GM23338 (cell line): ENCODE measurements around the gene COX10. TPM values are rescaled to one million over a fixed set of nuclear protein-coding genes. Genes with fewer than 3 reads are reported as not detected.
A peak's percentile ranks its signal among the peaks of the same experiment; 100 is the strongest.
"Not testable (repeated sequence)": the region's sequence is repeated elsewhere in the genome, so short reads cannot be mapped to it uniquely, and the experiment has no call there.

ENCODE experiments used
- ATAC-seq: fragments of 200-7000 bp; cut with Tn5 transposase; 3 replicates; pipeline ENCODE4 v1.9.1; 2020
- DNase-seq: peaks from one replicate; pipeline ENCODE4 v3.0.0-alpha.2; 2015; ENCODE audit warnings: low spot score
- H2AFZ ChIP-seq: fragments of 200-600 bp; sonication (generic); 2 replicates; pipeline ENCODE4 v1.8.0; 2016; ENCODE audit warnings: antibody characterized with exemption, mild to moderate bottlenecking, moderate library complexity
- H3F3A ChIP-seq: fragments of 200-600 bp; sonication (generic); replicated peaks from 2 replicates; pipeline ENCODE4 v1.8.0; 2017; ENCODE audit warnings: antibody characterized with exemption, mixed run types, low read depth
- H3K27ac ChIP-seq: fragments of 200-600 bp; sonication (generic); 2 replicates; pipeline ENCODE4 v1.6.1; 2016; ENCODE audit warnings: low read depth
- H3K27me3 ChIP-seq: fragments of 200-600 bp; sonication (generic); 2 replicates; pipeline ENCODE4 v1.8.0; 2016; ENCODE audit warnings: mild to moderate bottlenecking, mixed run types, moderate library complexity; ENCODE audit not compliant: insufficient read depth
- H3K36me3 ChIP-seq: fragments of 200-600 bp; sonication (generic); 2 replicates; pipeline ENCODE4 v1.8.0; 2016; ENCODE audit warnings: mild to moderate bottlenecking; ENCODE audit not compliant: insufficient read depth
- H3K4me1 ChIP-seq: fragments of 200-600 bp; sonication (generic); 2 replicates; pipeline ENCODE4 v1.8.0; 2016; ENCODE audit warnings: mild to moderate bottlenecking, moderate library complexity; ENCODE audit not compliant: insufficient read depth
- H3K4me2 ChIP-seq: fragments of 200-600 bp; sonication (generic); 2 replicates; pipeline ENCODE4 v1.7.1; 2017; ENCODE audit warnings: mixed run types
- H3K4me3 ChIP-seq: fragments of 200-600 bp; sonication (generic); 2 replicates; pipeline ENCODE4 v1.6.1; 2016; ENCODE audit warnings: mixed run types
- H3K79me2 ChIP-seq: fragments of 200-600 bp; sonication (generic); replicated peaks from 2 replicates; pipeline ENCODE4 v1.8.0; 2017; ENCODE audit warnings: mild to moderate bottlenecking; ENCODE audit not compliant: insufficient read depth
- H3K9me2 ChIP-seq: fragments of 200-600 bp; sonication (generic); 2 replicates; pipeline ENCODE4 v1.8.0; 2017; ENCODE audit not compliant: insufficient read depth
- H4K20me1 ChIP-seq: fragments of 200-600 bp; sonication (generic); replicated peaks from 2 replicates; pipeline ENCODE4 v1.8.0; 2017; ENCODE audit warnings: mild to moderate bottlenecking; ENCODE audit not compliant: insufficient read depth
- H3K27ac Mint-ChIP-seq: 2 replicates; pipeline ENCODE4 v1.8.0; 2020; ENCODE audit warnings: inconsistent platforms, mild to moderate bottlenecking, moderate library complexity, mixed read lengths
- H3K27me3 Mint-ChIP-seq: 3 replicates; pipeline ENCODE4 v1.8.0; 2022; ENCODE audit warnings: low read depth, mild to moderate bottlenecking, moderate library complexity, mixed read lengths, inconsistent platforms; ENCODE audit not compliant: insufficient read depth, poor library complexity
- H3K36me3 Mint-ChIP-seq: 3 replicates; pipeline ENCODE4 v1.8.0; 2021; ENCODE audit warnings: low read depth, mild to moderate bottlenecking, inconsistent platforms, moderate library complexity, mixed read lengths
- H3K4me1 Mint-ChIP-seq: 3 replicates; pipeline ENCODE4 v1.8.0; 2020; ENCODE audit warnings: mild to moderate bottlenecking, inconsistent platforms, mixed read lengths
- H3K4me3 Mint-ChIP-seq: 3 replicates; pipeline ENCODE4 v1.8.0; 2021; ENCODE audit warnings: moderate library complexity, mild to moderate bottlenecking, inconsistent platforms, mixed read lengths
- H3K9me3 Mint-ChIP-seq: 3 replicates; pipeline ENCODE4 v1.8.0; 2020; ENCODE audit warnings: moderate library complexity, mild to moderate bottlenecking, inconsistent platforms, mixed read lengths
- CREB1 ChIP-seq: fragments of 250-450 bp; sonication (Bioruptor Pico); IDR thresholded peaks from 2 replicates; pipeline ENCODE4 v1.5.0; 2020; ENCODE audit warnings: low read depth, mild to moderate bottlenecking, moderate library complexity
- EZH2phosphoT487 ChIP-seq: fragments of 200-600 bp; sonication (generic); IDR thresholded peaks from one replicate; pipeline ENCODE4 v1.8.1; 2018; ENCODE audit warnings: antibody characterized with exemption; ENCODE audit not compliant: unreplicated experiment
- POLR2AphosphoS5 ChIP-seq: IDR thresholded peaks from 2 replicates; pipeline ENCODE4 v1.6.1; 2016; ENCODE audit warnings: antibody characterized with exemption, low read depth
- ZNF331 ChIP-seq: fragments of 250-450 bp; sonication (Bioruptor Pico); IDR thresholded peaks from 2 replicates; pipeline ENCODE4 v1.5.0; 2020; ENCODE audit warnings: low read depth, mild to moderate bottlenecking, moderate library complexity
- long read RNA-seq: library from polyadenylated mRNA; unstranded; transcript quantifications from one replicate; pipeline ENCODE4 v2.0.0, GENCODE V29; 2020; ENCODE audit not compliant: unreplicated experiment
- polyA plus RNA-seq: library from polyadenylated mRNA; unstranded; fragments of >200 nt; fragmentation: Nextera tagmentation; extraction: Ambion mirVana; gene quantifications from 2 replicates; pipeline ENCODE4 v1.2.1, GENCODE V29; 2016
- total RNA-seq: library from RNA; depleted of rRNA; stranded (reverse); fragments of >200 nt; shearing (Covaris generic); gene quantifications from 2 replicates; pipeline ENCODE4 v1.2.3, GENCODE V29; 2014; rRNA removed
- TF ChIP-seq, protein P1 (sequence below): IDR thresholded peaks from one replicate; pipeline ENCODE4 v1.6.1; 2018; ENCODE audit warnings: antibody characterized with exemption; ENCODE audit not compliant: unreplicated experiment
- TF ChIP-seq, protein P2 (sequence below): IDR thresholded peaks from 2 replicates; pipeline ENCODE4 v1.6.1; 2016; ENCODE audit warnings: antibody characterized with exemption

COX10 gene
- total RNA-seq (29.9 and 46.6 TPM in 2 replicates), polyA plus RNA-seq (23.2 and 25.7 TPM in 2 replicates)
- long read RNA-seq, partial matches to known transcripts, result 1 of 10 reads
- long read RNA-seq, other reads (novel, unspliced or antisense), result 6 of 10 reads

DNA sequence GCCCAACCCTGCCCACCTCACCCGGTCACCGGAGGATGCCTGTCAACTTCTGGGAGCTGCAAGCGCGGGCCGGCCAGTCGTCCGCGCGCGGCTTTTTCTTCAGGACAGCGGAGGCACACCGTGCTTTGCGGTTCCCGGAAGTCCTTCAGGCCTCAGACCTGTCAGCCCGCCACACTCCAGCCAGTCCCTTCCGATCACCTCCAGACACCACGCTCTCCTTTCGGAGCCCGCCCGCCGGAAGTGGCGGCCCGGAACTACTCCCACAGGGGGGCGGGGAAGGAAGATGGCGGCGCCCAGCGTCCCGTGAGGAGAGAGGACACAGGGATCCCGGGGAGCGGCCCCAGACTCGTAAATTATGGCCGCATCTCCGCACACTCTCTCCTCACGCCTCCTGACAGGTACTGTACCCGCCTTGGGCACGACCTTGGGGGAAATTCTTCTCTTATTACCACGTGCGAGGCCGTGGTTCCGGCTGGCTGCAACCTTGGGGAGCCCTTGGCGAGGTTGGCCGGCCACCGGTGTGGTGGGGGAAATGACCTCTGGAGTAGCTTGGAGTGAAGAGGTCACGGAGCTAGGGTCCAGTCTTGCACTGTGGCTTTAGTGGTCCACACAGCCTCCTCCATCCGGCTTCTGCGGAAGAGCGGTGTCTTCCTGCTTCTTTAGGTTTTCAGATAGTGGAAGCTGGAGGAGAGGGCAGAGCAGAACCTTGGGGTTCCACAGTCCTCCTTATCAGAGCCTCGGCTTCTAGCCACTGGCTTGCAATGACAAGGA is at the start of gene COX10:
Gene COX10, plus strand, starts transcription at position 254 of the 771 bp plus-strand sequence. Its CDS starts 102 bp downstream, at position 356.
- peak within 1 kb of the TSS; percentile 100 for H3K4me3 ChIP-seq
- H3K27me3 Mint-ChIP-seq, result peaks cover 5% of the 10 kb centered on the region
- H3K9me3 Mint-ChIP-seq, result peaks cover 11% of the 10 kb centered on the region
- peaks cover 9% of the 10 kb centered on the region for H3K4me1 ChIP-seq
- peak within 1 kb of the TSS; percentile 99 for H3K27ac Mint-ChIP-seq
- H3K36me3 Mint-ChIP-seq, result peaks cover 23% of the 10 kb centered on the region; the same call in 2 of the 3 replicates
- peak within 1 kb of the TSS; percentile 99 for H3K4me3 Mint-ChIP-seq
- H2AFZ ChIP-seq, result peak within 1 kb of the TSS; percentile 100
- H3K27ac ChIP-seq, result peak within 1 kb of the TSS; percentile 94
- peaks cover 12% of the 10 kb centered on the region for H3K4me1 Mint-ChIP-seq
- peaks cover 13% of the 10 kb centered on the region for H4K20me1 ChIP-seq
- peak within 1 kb of the TSS; percentile 96 for H3K4me2 ChIP-seq
- peaks cover 71% of the 10 kb centered on the region for H3K79me2 ChIP-seq
- H3K9me2 ChIP-seq, result no peaks in the 10 kb centered on the region
- peaks cover 2% of the 10 kb centered on the region; the same call in 1 of the 2 replicates for H3K36me3 ChIP-seq
- DNase-seq, result peak; percentile 94
- peak; percentile 100 for ATAC-seq
- H3K27me3 ChIP-seq, result no peaks in the 10 kb centered on the region
- no peaks in the 10 kb centered on the region for H3F3A ChIP-seq
- TF ChIP-seq, protein P1, sequence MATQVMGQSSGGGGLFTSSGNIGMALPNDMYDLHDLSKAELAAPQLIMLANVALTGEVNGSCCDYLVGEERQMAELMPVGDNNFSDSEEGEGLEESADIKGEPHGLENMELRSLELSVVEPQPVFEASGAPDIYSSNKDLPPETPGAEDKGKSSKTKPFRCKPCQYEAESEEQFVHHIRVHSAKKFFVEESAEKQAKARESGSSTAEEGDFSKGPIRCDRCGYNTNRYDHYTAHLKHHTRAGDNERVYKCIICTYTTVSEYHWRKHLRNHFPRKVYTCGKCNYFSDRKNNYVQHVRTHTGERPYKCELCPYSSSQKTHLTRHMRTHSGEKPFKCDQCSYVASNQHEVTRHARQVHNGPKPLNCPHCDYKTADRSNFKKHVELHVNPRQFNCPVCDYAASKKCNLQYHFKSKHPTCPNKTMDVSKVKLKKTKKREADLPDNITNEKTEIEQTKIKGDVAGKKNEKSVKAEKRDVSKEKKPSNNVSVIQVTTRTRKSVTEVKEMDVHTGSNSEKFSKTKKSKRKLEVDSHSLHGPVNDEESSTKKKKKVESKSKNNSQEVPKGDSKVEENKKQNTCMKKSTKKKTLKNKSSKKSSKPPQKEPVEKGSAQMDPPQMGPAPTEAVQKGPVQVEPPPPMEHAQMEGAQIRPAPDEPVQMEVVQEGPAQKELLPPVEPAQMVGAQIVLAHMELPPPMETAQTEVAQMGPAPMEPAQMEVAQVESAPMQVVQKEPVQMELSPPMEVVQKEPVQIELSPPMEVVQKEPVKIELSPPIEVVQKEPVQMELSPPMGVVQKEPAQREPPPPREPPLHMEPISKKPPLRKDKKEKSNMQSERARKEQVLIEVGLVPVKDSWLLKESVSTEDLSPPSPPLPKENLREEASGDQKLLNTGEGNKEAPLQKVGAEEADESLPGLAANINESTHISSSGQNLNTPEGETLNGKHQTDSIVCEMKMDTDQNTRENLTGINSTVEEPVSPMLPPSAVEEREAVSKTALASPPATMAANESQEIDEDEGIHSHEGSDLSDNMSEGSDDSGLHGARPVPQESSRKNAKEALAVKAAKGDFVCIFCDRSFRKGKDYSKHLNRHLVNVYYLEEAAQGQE, result no peak
- TF ChIP-seq, protein P2, sequence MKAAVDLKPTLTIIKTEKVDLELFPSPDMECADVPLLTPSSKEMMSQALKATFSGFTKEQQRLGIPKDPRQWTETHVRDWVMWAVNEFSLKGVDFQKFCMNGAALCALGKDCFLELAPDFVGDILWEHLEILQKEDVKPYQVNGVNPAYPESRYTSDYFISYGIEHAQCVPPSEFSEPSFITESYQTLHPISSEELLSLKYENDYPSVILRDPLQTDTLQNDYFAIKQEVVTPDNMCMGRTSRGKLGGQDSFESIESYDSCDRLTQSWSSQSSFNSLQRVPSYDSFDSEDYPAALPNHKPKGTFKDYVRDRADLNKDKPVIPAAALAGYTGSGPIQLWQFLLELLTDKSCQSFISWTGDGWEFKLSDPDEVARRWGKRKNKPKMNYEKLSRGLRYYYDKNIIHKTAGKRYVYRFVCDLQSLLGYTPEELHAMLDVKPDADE, result peak; percentile 66
- peak; percentile 94 for TF ChIP-seq CREB1 (CRISPR knock-in tag)
- no peak for TF ChIP-seq ZNF331 (CRISPR knock-in tag)
- TF ChIP-seq EZH2phosphoT487, result no peak
- TF ChIP-seq POLR2AphosphoS5, result peak; percentile 76

DNA sequence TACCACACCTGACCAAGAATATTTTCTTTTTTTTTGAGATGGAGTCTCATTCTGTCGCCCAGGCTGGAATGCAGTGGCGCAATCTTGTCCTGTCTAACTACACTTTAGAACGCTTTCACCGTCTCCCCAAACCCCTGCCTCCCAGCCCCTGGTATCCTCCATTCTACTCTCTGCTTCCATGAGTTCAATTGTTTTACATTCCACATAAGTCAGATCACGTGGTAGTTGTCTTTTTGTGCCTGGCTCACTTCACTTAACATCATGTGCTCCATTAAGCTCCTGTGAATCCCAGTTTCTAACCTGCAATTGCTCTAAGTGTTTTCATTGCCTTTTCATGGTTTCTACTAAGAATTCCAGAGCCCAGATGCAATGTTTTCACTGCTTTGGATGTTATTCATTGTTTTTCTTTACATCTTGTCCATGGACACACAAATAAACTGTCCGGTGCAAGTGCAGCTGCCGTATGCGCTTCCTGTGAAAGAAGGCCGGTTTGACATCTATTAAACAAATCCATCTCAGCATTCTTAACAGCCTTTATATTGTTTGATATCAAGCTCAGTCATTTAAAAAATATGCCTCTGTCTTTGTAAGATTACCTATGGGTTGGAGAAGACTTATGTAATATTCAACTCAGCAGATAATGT is 47.5 kb upstream of the COX10 start:
- not testable (repeated sequence) for H3K79me2 ChIP-seq, H4K20me1 ChIP-seq, H3K27ac Mint-ChIP-seq, H3K4me1 Mint-ChIP-seq, H3K9me2 ChIP-seq, H3K4me2 ChIP-seq, H3K4me3 ChIP-seq, H3K27me3 Mint-ChIP-seq, H3K27me3 ChIP-seq, H2AFZ ChIP-seq, H3K36me3 ChIP-seq, H3K9me3 Mint-ChIP-seq, H3K4me1 ChIP-seq, ATAC-seq, H3K4me3 Mint-ChIP-seq, H3F3A ChIP-seq, H3K27ac ChIP-seq, DNase-seq, H3K36me3 Mint-ChIP-seq

DNA sequence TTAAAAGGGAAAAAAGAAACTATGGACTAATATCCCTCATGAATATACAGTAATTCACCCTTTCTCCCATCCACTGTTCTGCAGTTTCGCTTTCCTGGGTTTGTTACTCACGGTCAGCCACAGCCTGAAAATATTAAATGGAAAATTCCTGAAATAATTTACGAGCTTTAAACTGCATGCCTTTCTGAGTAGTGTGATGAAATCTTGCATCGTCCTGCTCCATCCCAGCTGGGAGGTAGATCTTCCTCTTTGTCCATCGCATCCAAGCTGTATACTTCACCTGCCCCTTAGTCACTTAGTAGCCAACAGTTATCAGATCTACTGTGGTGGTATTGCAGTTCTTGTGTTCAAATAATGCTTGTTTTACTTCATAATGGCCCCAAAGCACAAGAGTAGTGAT is 39.5 kb upstream of the COX10 start:
- not testable (repeated sequence) for H3K4me2 ChIP-seq, H3K4me1 Mint-ChIP-seq, H3K9me2 ChIP-seq, H2AFZ ChIP-seq, H3K27ac ChIP-seq, H3F3A ChIP-seq, H4K20me1 ChIP-seq, H3K9me3 Mint-ChIP-seq, DNase-seq, H3K4me3 ChIP-seq, H3K27me3 ChIP-seq, ATAC-seq, H3K27me3 Mint-ChIP-seq, H3K4me1 ChIP-seq, H3K36me3 ChIP-seq, H3K4me3 Mint-ChIP-seq, H3K79me2 ChIP-seq
- Mint-ChIP-seq H3K27ac (peak overlapping the region; percentile 12; the same call in 1 of the 2 replicates), H3K36me3 (peaks cover 29% of the 10 kb centered on the region)
